Measurements from ENCODE around the gene C20orf173. TPM values are rescaled to one million over a fixed set of nuclear protein-coding genes. Genes with fewer than 3 reads are reported as not detected.
"Not testable (repeated sequence)": the region's sequence is repeated elsewhere in the genome, so short reads cannot be mapped to it uniquely, and the experiment has no call there.

The C20orf173 gene
- total RNA-seq, 1 donor from 2014 or later: not detected

DNA sequence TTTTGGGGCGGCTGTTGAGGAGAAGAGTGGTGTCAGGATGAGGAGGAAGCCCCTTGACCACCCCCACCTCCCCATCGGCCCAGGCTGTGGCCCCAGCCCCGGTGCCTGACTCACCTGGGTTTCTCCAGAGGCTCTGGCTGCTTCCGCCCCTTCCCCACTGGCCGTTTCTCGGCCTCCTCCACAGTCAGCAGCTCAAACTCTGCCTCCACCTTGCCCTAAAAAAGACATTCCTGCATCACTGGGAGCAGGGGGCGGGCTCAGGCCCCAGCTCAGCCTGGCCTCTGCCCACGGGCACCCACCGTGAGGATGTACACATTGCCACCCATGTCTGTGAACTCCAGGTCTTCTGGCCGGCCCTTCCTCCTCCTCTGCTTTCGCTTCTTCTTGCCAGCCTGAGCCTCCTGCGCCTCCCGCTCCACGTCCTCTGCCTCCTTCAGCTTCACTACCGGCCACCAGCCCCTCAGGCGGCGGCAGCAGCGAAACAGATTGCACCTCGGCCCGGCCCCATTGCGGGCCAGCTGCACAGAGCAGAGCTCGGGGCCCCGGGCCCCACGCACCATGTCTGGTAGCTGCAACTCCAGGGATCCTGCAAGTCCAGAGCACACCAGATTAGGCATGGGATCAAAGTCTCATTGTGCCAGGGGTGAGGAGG lies 29.7 kb upstream of the C20orf173 start:
- H3K4me3 Mint-ChIP-seq (ENCODE audit: low read depth): no peak overlapping the region
- TF ChIP-seq, protein P1, sequence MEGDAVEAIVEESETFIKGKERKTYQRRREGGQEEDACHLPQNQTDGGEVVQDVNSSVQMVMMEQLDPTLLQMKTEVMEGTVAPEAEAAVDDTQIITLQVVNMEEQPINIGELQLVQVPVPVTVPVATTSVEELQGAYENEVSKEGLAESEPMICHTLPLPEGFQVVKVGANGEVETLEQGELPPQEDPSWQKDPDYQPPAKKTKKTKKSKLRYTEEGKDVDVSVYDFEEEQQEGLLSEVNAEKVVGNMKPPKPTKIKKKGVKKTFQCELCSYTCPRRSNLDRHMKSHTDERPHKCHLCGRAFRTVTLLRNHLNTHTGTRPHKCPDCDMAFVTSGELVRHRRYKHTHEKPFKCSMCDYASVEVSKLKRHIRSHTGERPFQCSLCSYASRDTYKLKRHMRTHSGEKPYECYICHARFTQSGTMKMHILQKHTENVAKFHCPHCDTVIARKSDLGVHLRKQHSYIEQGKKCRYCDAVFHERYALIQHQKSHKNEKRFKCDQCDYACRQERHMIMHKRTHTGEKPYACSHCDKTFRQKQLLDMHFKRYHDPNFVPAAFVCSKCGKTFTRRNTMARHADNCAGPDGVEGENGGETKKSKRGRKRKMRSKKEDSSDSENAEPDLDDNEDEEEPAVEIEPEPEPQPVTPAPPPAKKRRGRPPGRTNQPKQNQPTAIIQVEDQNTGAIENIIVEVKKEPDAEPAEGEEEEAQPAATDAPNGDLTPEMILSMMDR (IDR thresholded peaks at IDR 0.05; ENCODE audit: unreplicated experiment): no peak
- H3K9me3 Mint-ChIP-seq (ENCODE audit: low read depth): no peaks in the 10 kb centered on the region
- no peaks in the 10 kb centered on the region for H3K4me1 Mint-ChIP-seq (ENCODE audit: low read depth)
- H3K27ac Mint-ChIP-seq: peak overlapping the region; percentile 44
- H3K27me3 Mint-ChIP-seq: no peaks in the 10 kb centered on the region
- DNase-seq (ENCODE audit: low spot score, unreplicated experiment): no peak
- H3K36me3 Mint-ChIP-seq (ENCODE audit: insufficient read depth): peaks cover 11% of the 10 kb centered on the region

DNA sequence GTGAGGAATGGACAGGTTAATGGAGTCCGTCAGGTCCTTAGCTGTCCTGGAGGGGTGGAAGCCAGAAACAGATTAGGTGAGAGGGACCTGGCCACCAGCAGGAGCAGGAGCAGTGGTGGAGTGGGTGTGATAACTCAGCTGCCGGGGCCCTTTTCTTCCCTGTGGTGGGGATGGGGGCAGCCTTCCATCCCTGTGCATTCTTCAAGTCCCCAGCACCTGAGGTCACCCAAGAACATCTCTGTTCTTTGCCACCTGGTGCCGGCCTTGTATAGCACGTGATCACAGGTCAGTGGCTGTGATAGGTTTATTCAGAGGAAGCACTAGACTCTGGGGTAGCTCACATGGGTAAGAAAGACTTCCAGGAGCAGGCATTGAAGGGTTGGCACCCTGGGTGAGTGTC lies 29.0 kb upstream of the C20orf173 start:
- no peak for DNase-seq (ENCODE audit: low spot score, unreplicated experiment)
- no peak overlapping the region for H3K4me3 Mint-ChIP-seq (ENCODE audit: low read depth)
- no peaks in the 10 kb centered on the region for H3K27me3 Mint-ChIP-seq
- TF ChIP-seq, protein P1 (IDR thresholded peaks at IDR 0.05; ENCODE audit: unreplicated experiment): no peak
- peak overlapping the region; percentile 26 for H3K27ac Mint-ChIP-seq
- H3K9me3 Mint-ChIP-seq (ENCODE audit: low read depth): no peaks in the 10 kb centered on the region
- peaks cover 11% of the 10 kb centered on the region for H3K36me3 Mint-ChIP-seq (ENCODE audit: insufficient read depth)
- no peaks in the 10 kb centered on the region for H3K4me1 Mint-ChIP-seq (ENCODE audit: low read depth)

DNA sequence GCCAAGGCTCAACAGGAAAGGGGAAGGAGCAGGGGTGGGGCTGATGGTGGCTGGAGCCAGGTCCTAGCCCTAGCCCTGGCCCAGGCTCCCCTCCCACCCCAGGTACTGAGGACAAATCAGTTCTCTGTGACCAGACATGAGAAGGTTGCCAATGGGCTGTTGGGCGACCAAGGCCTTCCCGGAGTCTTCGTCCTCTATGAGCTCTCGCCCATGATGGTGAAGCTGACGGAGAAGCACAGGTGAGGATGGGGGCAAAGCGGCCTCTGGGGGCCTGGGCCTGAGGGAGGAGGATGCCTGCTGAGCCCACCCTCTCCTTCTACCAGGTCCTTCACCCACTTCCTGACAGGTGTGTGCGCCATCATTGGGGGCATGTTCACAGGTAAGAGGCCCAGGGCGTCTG lies 27.4 kb upstream of the C20orf173 start:
- no peaks in the 10 kb centered on the region for H3K4me1 Mint-ChIP-seq (ENCODE audit: low read depth)
- H3K36me3 Mint-ChIP-seq (ENCODE audit: insufficient read depth): peaks cover 11% of the 10 kb centered on the region

DNA sequence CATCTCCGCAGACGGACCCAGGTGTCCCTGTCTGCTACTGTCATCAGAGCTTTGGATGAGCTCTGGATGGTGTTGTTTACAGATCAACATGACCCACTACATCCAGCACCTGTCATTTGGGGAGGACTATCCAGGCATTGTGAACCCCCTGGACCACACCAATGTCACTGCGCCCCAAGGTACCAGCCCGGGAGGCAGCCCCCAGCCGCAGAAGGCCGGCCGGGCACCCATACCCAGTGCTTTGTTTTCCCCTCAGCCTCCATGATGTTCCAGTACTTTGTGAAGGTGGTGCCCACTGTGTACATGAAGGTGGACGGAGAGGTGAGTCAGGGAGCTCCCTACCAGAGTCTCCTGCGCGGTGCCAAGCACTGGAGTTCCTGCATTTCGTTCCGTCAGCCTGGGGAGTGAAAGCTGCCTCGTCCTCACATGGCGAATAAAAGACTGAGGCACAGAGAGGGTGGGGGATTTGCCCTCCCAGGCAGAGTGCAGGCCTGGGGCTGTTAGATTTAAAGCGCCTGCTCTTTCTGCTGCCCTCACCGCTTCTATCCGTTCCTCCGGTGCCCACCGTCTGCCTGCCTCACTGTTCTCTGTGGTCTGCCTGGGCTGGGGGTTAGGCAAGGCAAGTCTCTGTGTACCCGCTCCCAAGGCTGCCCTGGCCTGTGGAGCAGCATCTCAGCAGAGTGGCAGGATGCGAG lies 26.6 kb upstream of the C20orf173 start:
- no peak for DNase-seq (ENCODE audit: low spot score, unreplicated experiment)
- H3K27me3 Mint-ChIP-seq: no peaks in the 10 kb centered on the region
- H3K4me1 Mint-ChIP-seq (ENCODE audit: low read depth): no peaks in the 10 kb centered on the region
- H3K9me3 Mint-ChIP-seq (ENCODE audit: low read depth): no peaks in the 10 kb centered on the region
- TF ChIP-seq, protein P1 (IDR thresholded peaks at IDR 0.05; ENCODE audit: unreplicated experiment): no peak
- peaks cover 11% of the 10 kb centered on the region for H3K36me3 Mint-ChIP-seq (ENCODE audit: insufficient read depth)
- H3K4me3 Mint-ChIP-seq (ENCODE audit: low read depth): no peak overlapping the region
- no peak overlapping the region for H3K27ac Mint-ChIP-seq

More for the DNA sequence above, 27.4 kb upstream of the C20orf173 start:
- DNase-seq (ENCODE audit: low spot score, unreplicated experiment): no peak
- Mint-ChIP-seq H3K4me3 (ENCODE audit: low read depth) (no peak overlapping the region), H3K27ac (no peak overlapping the region), H3K9me3 (ENCODE audit: low read depth) (no peaks in the 10 kb centered on the region), H3K27me3 (no peaks in the 10 kb centered on the region)
- TF ChIP-seq, protein P1 (IDR thresholded peaks at IDR 0.05; ENCODE audit: unreplicated experiment): no peak

DNA sequence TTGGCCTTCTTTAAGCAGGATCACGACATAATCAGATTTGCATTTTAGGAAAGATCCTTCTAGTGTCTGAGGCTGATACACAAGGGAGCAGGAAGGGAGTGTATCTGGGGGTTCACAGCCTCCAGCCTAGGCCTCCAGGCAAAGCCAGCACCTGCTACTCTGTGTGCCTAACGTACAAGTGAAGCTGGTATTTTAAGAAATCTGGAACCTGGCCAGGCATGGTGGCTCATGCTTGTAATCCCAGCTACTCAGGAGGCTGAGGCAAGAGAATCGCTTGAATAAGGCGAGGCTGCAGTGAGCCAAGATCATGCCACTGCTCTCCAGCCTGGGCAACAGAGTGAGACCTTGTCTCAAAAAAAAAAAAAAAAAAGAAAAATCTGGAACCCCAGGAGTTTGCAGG lies 26.0 kb upstream of the C20orf173 start:
- DNase-seq (ENCODE audit: low spot score, unreplicated experiment); H3K27me3 Mint-ChIP-seq; H3K27ac Mint-ChIP-seq; H3K9me3 Mint-ChIP-seq (ENCODE audit: low read depth); H3K4me1 Mint-ChIP-seq (ENCODE audit: low read depth); H3K4me3 Mint-ChIP-seq (ENCODE audit: low read depth): not testable (repeated sequence)
- peaks cover 11% of the 10 kb centered on the region for H3K36me3 Mint-ChIP-seq (ENCODE audit: insufficient read depth)

DNA sequence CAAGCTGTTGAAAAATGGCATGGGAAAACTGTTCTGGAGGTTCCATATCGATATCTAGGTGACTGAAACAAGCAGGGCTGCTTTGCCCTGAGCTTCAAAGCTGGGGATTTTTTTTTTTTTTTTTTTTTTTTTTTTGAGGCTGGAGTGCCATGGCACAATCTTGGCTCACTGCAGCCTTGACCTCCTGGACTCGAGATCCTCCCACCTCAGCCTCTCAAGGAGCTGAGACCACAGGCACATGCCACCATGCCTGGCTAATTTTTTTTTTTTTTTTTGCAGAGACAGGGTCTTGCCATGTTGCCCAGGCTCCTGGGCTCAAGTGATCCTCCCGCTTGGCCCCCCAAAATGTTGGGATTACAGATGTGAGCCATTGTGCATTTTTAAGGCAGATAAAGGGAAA lies 23.5 kb upstream of the C20orf173 start:
- TF ChIP-seq, protein P1 (IDR thresholded peaks at IDR 0.05; ENCODE audit: unreplicated experiment): no peak
- peaks cover 15% of the 10 kb centered on the region for H3K36me3 Mint-ChIP-seq (ENCODE audit: insufficient read depth)
- no peak for DNase-seq (ENCODE audit: low spot score, unreplicated experiment)
- H3K4me1 Mint-ChIP-seq (ENCODE audit: low read depth): no peaks in the 10 kb centered on the region
- no peaks in the 10 kb centered on the region for H3K9me3 Mint-ChIP-seq (ENCODE audit: low read depth)
- no peak overlapping the region for H3K27ac Mint-ChIP-seq
- no peaks in the 10 kb centered on the region for H3K27me3 Mint-ChIP-seq
- no peak overlapping the region for H3K4me3 Mint-ChIP-seq (ENCODE audit: low read depth)
